Right atrium auricular region (tissue), 2 donors: ENCODE results near the gene AJM1. TPM values are rescaled to one million over a fixed set of nuclear protein-coding genes. Genes with fewer than 3 reads are reported as not detected.

Source experiments
- DNase-seq: peaks from one replicate; pipeline ENCODE4 v3.0.0-alpha.2; 2019; ENCODE audit warnings: low spot score
- H3K27ac ChIP-seq, 2 donors: fragments of 200-600 bp; sonication (generic); 1 replicate in 1 of 2; 2 replicates in 1 of 2; pipeline ENCODE4 v1.5.1; 2016 to 2019
- H3K27me3 ChIP-seq, 2 donors: fragments of 200-600 bp; sonication (generic); one replicate each; pipeline versions ENCODE4 v1.5.1 to v1.6.0; 2017 to 2019
- H3K36me3 ChIP-seq: fragments of 200-600 bp; sonication (generic); one replicate; pipeline ENCODE4 v1.5.1; 2016
- H3K4me1 ChIP-seq, 2 donors: fragments of 200-600 bp; sonication (generic); one replicate each; pipeline versions ENCODE4 v1.5.1 to v1.6.0; 2017 to 2019
- H3K4me3 ChIP-seq, 2 donors: fragments of 200-600 bp; sonication (generic); 1 replicate in 1 of 2; 2 replicates in 1 of 2; pipeline ENCODE4 v1.5.1; 2017 to 2019; ENCODE audit warnings: mild to moderate bottlenecking in 1 of 2, moderate library complexity in 1 of 2
- H3K9me3 ChIP-seq, 2 donors: fragments of 200-600 bp; sonication (generic); one replicate each; pipeline ENCODE4 v1.5.1; 2019
- total RNA-seq, 2 donors: library from RNA; depleted of rRNA; stranded (reverse); fragments of >200 nt; gene quantifications; one replicate each; pipeline ENCODE4 v1.1.0, GENCODE V29; 2016
- TF ChIP-seq, protein P1 (sequence below), 2 donors: fragments of 200-600 bp; sonication (generic); IDR thresholded peaks; one replicate each; pipeline ENCODE4 v1.5.1; 2019; ENCODE audit warnings: antibody characterized with exemption in 2 of 2

Gene AJM1
- total RNA-seq, 2 donors from 2014 or later, result 2.7 to 3.0 TPM

DNA sequence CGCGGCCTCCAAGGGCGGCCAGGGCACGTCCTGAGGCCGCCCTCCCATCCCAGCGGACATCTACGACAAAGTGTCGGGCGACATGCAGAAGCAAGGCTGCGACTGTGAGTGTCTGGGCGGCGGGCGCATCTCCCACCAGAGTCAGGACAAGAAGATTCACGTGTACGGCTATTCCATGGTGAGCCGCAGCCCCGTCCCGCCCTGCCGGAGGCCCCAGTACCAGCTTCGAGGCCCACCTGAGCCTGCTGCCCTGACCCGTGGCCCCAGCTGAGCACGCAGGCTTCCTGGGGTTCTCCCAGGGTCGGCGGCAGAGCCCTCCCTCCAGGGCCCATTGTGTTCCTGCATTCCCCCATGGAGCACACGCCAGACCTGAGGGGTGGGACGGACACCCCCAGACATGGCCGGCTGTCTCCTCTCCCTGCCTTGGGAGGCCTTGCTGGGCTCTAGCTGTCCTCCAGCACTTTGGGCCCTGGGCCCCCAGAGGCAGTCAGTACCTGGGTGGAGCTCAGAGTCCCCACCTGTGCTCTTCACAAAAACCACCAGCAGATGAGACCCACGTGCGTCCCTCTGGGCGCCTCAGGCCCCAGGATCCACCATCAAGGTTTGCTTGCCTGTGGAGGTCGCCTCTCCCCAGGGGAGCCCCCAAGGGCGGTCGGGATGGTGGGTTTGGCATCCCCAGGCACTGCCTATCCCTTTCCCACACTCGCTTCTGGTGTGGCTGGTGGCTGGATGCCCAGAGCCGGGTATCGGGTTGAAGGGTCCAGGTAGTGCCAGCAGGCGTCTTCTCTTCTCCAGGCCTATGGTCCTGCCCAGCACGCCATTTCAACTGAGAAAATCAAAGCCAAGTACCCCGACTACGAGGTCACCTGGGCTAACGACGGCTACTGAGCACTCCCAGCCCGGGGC lies 7.9 kb downstream of the AJM1 start:
- H3K9me3 ChIP-seq, result no peaks in the 10 kb centered on the region
- H3K27ac ChIP-seq, result peak overlapping the region; percentile 93 to 96
- no peak for DNase-seq
- peak overlapping the region; percentile 58 to 73 for H3K4me3 ChIP-seq
- no peaks in the 10 kb centered on the region for H3K27me3 ChIP-seq
- peaks cover 18% of the 10 kb centered on the region for H3K36me3 ChIP-seq
- peaks cover 0 to 45% of the 10 kb centered on the region in 2 donors for H3K4me1 ChIP-seq
- TF ChIP-seq, protein P1, sequence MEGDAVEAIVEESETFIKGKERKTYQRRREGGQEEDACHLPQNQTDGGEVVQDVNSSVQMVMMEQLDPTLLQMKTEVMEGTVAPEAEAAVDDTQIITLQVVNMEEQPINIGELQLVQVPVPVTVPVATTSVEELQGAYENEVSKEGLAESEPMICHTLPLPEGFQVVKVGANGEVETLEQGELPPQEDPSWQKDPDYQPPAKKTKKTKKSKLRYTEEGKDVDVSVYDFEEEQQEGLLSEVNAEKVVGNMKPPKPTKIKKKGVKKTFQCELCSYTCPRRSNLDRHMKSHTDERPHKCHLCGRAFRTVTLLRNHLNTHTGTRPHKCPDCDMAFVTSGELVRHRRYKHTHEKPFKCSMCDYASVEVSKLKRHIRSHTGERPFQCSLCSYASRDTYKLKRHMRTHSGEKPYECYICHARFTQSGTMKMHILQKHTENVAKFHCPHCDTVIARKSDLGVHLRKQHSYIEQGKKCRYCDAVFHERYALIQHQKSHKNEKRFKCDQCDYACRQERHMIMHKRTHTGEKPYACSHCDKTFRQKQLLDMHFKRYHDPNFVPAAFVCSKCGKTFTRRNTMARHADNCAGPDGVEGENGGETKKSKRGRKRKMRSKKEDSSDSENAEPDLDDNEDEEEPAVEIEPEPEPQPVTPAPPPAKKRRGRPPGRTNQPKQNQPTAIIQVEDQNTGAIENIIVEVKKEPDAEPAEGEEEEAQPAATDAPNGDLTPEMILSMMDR (IDR thresholded peaks at IDR 0.05), result no peak

DNA sequence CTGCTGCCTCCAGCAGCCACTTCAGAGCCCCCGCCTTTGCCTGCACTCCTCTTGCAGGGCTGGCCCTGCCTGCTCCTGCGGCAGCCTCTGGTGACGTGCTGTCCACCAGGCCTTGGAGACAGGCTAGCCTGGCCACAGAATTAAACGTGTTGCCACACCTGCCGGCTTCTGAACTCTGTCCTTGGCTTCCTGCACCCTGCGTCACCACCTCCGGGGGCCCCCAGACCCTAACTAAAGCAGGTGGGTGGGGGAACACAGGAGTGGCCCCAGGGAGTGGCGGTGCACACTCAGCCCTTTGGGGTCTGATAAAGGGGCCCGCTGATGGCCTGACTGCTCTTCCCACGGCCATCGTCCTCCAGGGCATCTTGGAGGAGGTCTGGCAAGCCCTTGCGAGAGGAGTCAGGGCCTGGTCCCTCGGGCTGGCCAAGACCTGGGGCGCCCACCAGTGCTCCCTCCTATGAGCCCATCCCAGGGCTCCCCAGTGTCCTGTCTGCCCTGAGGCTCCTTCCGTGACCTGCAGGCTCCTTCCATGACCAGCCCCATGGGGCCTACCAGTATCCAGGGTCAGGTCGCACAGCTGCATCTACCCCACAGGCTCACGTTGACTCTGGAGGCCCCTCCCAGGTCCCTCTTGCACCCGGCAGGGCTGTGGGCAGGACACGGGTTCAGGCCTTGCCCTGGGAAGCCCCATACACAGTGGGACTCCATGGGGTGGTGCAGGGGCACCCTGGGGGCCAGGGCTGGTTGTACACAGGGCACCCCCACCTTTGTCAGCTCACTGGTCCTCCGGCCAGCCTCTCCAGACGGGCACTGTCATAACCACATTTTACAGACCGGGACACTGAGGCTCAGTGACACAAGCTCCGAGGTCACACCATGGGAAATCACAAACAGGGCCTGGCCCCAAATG lies 8.8 kb downstream of the AJM1 start:
- Histone ChIP-seq H3K36me3 (peaks cover 18% of the 10 kb centered on the region), H3K4me1 (peaks cover 0 to 45% of the 10 kb centered on the region in 2 donors), H3K4me3 (no peak overlapping the region), H3K27ac (peak overlapping the region in 1 of 2 donors; percentile 7), H3K27me3 (no peaks in the 10 kb centered on the region), H3K9me3 (no peaks in the 10 kb centered on the region)
- no peak for DNase-seq
- TF ChIP-seq, protein P1 (IDR thresholded peaks at IDR 0.05), result no peak

DNA sequence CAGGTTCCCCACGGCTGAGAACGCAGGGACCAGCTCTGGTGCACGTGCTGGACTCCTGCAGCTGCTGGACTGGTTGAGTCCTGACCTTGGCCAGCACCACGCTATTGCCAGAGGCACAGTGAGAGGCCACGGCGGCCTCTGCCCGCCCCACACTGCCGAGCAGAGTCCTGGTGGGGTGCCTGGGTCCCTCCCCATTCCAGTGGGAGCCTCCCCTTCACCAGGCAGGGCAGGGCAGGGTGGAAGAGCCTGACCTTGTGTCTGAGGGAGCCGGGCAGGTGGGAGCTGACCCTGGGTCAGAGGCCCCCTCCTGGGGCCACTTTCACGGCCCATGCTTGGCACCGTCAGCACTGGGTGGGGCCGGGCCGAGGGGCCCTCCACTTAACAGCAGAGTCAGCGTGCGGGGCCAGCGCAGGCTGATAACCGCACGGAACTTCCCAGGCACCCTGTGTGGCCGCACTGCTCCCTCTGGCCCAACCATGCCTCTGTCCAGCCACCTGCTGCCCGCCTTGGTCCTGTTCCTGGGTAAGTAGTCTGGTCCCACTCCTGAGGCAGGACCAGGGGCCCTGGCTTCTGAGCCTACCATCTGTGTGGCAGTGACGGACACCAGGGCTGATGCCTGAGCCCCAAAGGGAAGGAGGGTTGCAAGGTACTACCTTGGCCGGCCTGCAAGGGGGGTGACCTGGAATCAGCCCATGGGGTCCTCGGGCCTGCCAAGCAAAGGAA lies 9.8 kb downstream of the AJM1 start, which contains the start of gene MAMDC4:
Gene MAMDC4 (plus strand): TSS at position 406 of the 723 bp plus-strand sequence. CDS start 71 bp downstream, at position 477.
- Histone ChIP-seq H3K27me3 (no peaks in the 10 kb centered on the region), H3K27ac (peak within 1 kb of the TSS in 1 of 2 donors; percentile 7), H3K4me1 (peaks cover 0 to 36% of the 10 kb centered on the region in 2 donors), H3K9me3 (no peaks in the 10 kb centered on the region), H3K4me3 (no peak within 1 kb of the TSS), H3K36me3 (peaks cover 18% of the 10 kb centered on the region)
- DNase-seq, result no peak
- TF ChIP-seq, protein P1 (IDR thresholded peaks at IDR 0.05), result no peak

DNA sequence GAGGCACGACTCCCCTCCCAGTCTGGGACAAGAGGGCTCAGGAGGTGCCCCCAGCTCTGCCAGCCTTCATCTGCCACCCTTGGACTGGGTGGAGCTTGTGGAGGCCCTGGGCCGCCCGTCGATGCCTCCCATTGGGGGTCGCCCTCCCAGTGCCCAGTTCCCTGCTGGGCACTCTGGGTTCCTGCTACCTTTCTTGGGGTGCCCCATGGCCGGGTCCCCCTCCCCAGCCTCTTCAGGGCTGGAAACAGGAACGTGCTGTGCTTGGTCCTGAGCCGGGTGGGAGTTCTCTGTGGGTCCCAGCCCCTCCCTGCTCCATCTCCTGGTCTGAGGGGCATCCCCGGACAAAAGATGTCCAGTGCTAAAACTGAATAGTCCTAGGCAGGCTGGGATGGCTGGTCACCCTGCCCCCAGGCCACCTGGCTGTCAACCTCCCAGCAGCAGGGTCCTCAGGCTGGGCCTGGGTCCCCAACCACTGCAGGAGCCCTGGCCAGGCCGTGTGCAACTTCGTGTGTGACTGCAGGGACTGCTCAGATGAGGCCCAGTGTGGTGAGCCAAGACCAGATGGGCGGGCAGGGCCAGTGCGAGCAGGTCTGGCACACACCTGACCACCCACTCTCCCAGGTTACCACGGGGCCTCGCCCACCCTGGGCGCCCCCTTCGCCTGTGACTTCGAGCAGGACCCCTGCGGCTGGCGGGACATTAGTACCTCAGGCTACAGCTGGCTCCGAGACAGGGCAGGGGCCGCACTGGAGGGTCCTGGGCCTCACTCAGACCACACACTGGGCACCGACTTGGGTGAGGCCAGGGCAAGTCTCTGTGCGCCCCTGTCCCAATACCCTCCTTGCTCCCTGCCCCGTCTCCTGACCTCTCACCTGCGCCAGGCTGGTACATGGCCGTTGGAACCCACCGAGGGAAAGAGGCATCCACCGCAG lies 10.7 kb downstream of the AJM1 start:
- Histone ChIP-seq H3K4me1 (peaks cover 0 to 28% of the 10 kb centered on the region in 2 donors), H3K27me3 (no peaks in the 10 kb centered on the region), H3K27ac (no peak overlapping the region), H3K9me3 (no peaks in the 10 kb centered on the region), H3K4me3 (no peak overlapping the region), H3K36me3 (peaks cover 18% of the 10 kb centered on the region)
- TF ChIP-seq, protein P1 (IDR thresholded peaks at IDR 0.05), result no peak
- DNase-seq, result no peak
